AG04450 (cell line): ENCODE data around the gene PDIA4. TPM values are rescaled to one million over a fixed set of nuclear protein-coding genes. Genes with fewer than 3 reads are reported as not detected.

Source experiments
- CTCF ChIA-PET: fragments of 300-600, 350-600 bp; formaldehyde crosslinking; extraction: SDS; loops from one replicate; lab custom pipeline; 2022; ENCODE audit warnings: antibody characterized with exemption, inconsistent platforms; lab: Charles Lee
- POLR2A ChIA-PET: fragments of 350-600 bp; formaldehyde crosslinking; extraction: SDS; loops from one replicate; lab custom pipeline; 2021; ENCODE audit warnings: antibody characterized with exemption, inconsistent platforms; lab: Yijun Ruan, JAX
- DNase-seq: peaks from one replicate; pipeline ENCODE4 v3.0.0-alpha.2; 2011; ENCODE audit warnings: low read depth, low spot score
- H3K27ac ChIP-seq: one replicate; pipeline ENCODE4 v1.5.1; 2012; ENCODE audit warnings: low read depth, low read length, control low read depth
- H3K27me3 ChIP-seq: one replicate; pipeline ENCODE4 v1.6.0; 2012; ENCODE audit warnings: low read length; ENCODE audit not compliant: control insufficient read depth, insufficient read depth
- H3K4me3 ChIP-seq: 2 replicates; pipeline ENCODE4 v1.5.1; 2011; ENCODE audit warnings: mild to moderate bottlenecking, low read depth, low read length, control low read depth
- H3K9me3 ChIP-seq: 2 replicates; pipeline ENCODE4 v1.5.1; 2012; ENCODE audit warnings: low read length; ENCODE audit not compliant: control insufficient read depth, insufficient read depth
- CTCF ChIP-seq: IDR thresholded peaks from 2 replicates; pipeline ENCODE4 v1.5.1; 2011; ENCODE audit warnings: low read depth, low read length, control low read depth, inconsistent platforms
- polyA plus RNA-seq: library from polyadenylated mRNA; depleted of rRNA; stranded (reverse); fragments of >200 nt; gene quantifications from 2 replicates; pipeline ENCODE4 v1.2.3, GENCODE V29; 2011

The PDIA4 gene
- polyA plus RNA-seq, 1 experiment, result 227 TPM

GRCh38 chr7:149002604-149003003, 25.7 kb downstream of the PDIA4 start:
- Histone ChIP-seq H3K27ac (no peak overlapping the region), H3K27me3 (no peaks in the 10 kb centered on the region), H3K4me3 (no peak overlapping the region), H3K9me3 (no peaks in the 10 kb centered on the region; the same call in 1 of the 2 replicates)
- POLR2A ChIA-PET, result no interaction called here
- no peak for DNase-seq
- no peak for TF ChIP-seq CTCF
- CTCF ChIA-PET, result interaction anchor here (0.6 to 1.1 kb wide), 2 partner anchors 63 to 124 kb away, joined by 3 to 4 read pairs; no protein-coding TSS in a partner anchor

GRCh38 chr7:149001427-149002068, 26.8 kb downstream of the PDIA4 start:
- TF ChIP-seq CTCF, result no peak
- POLR2A ChIA-PET, result interaction anchor here (0.6 kb wide), 1 partner anchor 158 kb away, joined by 3 read pairs; no protein-coding TSS in a partner anchor
- no peak overlapping the region for H3K27ac ChIP-seq
- no peaks in the 10 kb centered on the region for H3K27me3 ChIP-seq
- CTCF ChIA-PET, result interaction anchor here (2.5 to 3.7 kb wide), 2 partner anchors 64 to 125 kb away, joined by 8 to 18 read pairs; partner anchors contain the start of gene ZNF425
- no peak for DNase-seq
- no peak overlapping the region for H3K4me3 ChIP-seq
- H3K9me3 ChIP-seq, result no peaks in the 10 kb centered on the region; the same call in 1 of the 2 replicates

GRCh38 chr7:149000961-149001360, 27.3 kb downstream of the PDIA4 start:
- no peak for DNase-seq
- ChIA-PET CTCF (interaction anchor here (0.9 to 3.7 kb wide), 3 partner anchors 65 to 126 kb away, joined by 4 to 18 read pairs (median 8); partner anchors contain the start of genes ZNF425 and ZNF786), POLR2A (interaction anchor here (0.6 kb wide), 1 partner anchor 159 kb away, joined by 3 read pairs; no protein-coding TSS in a partner anchor)
- Histone ChIP-seq H3K27me3 (no peaks in the 10 kb centered on the region), H3K4me3 (no peak overlapping the region), H3K27ac (no peak overlapping the region), H3K9me3 (no peaks in the 10 kb centered on the region; the same call in 1 of the 2 replicates)
- TF ChIP-seq CTCF, result no peak

- Histone ChIP-seq H3K9me3 (no peaks in the 10 kb centered on the region; the same call in 1 of the 2 replicates), H3K27ac (no peak overlapping the region), H3K27me3 (no peaks in the 10 kb centered on the region), H3K4me3 (no peak overlapping the region)
- ChIA-PET CTCF (interaction anchor here (1.0 to 3.7 kb wide), 3 partner anchors 10 to 127 kb away, joined by 3 to 18 read pairs (median 8); partner anchors contain the start of gene ZNF425), POLR2A (no interaction called here)
- no peak for DNase-seq
- TF ChIP-seq CTCF, result no peak
Measured at GRCh38 chr7:148999192-148999591, 29.1 kb downstream of the PDIA4 start.

- no peaks in the 10 kb centered on the region for H3K27me3 ChIP-seq
- CTCF ChIA-PET, result no interaction called here
- no peak overlapping the region for H3K4me3 ChIP-seq
- H3K27ac ChIP-seq, result no peak overlapping the region
- H3K9me3 ChIP-seq, result no peaks in the 10 kb centered on the region
- TF ChIP-seq CTCF, result no peak
- POLR2A ChIA-PET, result no interaction called here
- DNase-seq, result no peak
Measured at GRCh38 chr7:148997497-148997896, 30.8 kb downstream of the PDIA4 start.
